Effector CD8-positive, alpha-beta T cell (primary cell): ENCODE results near the gene NKX6-2.
"Not testable (repeated sequence)": the region's sequence is repeated elsewhere in the genome, so short reads cannot be mapped to it uniquely, and the experiment has no call there.

Source experiments
- DNase-seq: peaks from one replicate; lab custom pipeline; 2025; lab: John Stamatoyannopoulos, UW

The NKX6-2 gene

DNA sequence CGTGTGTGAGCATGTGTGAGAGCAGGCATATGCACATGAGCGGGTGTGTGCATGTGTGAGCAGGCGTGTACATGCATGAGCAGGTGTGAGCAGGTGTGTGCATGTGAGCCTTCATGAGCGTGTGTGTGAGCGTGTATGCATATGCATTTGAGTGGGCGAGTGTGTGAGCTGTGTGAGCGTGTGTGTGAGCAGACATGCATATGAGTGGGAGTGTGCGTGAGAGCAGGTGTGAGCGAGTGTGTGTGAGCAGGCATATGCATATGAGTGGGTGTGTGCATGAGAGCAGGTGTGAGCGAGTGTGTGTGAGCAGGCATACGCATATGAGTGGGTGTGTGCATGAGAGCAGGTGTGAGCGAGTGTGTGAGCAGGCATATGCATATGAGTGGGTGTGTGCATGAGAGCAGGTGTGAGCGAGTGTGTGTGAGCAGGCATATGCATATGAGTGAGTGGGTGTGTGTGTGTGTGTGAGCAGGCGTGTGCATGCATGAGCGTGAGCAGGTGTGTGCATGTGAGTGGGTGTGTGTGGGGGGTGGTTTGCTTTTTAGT lies 30.7 kb downstream of the NKX6-2 start:
- DNase-seq, result no peak

DNA sequence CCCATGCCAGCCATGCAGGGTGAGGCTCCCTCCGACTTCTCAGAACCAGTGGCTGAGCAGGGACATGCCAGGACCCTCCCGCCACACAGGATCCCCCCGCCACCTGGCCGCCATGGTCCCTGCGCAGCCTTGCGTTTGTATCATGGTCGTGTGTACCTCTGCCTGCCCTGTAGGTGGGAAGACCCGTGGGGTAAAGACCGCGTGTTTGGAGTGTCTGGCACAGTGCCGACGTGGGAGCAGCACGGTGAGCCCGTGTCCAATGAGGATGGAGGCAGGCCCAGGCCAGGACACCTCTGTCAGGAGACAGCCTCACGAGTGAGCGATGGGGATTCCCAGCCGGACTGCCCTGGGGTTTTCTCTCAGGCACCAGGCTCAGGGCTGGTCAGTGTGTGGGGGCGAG lies 31.9 kb downstream of the NKX6-2 start:
- no peak for DNase-seq

DNA sequence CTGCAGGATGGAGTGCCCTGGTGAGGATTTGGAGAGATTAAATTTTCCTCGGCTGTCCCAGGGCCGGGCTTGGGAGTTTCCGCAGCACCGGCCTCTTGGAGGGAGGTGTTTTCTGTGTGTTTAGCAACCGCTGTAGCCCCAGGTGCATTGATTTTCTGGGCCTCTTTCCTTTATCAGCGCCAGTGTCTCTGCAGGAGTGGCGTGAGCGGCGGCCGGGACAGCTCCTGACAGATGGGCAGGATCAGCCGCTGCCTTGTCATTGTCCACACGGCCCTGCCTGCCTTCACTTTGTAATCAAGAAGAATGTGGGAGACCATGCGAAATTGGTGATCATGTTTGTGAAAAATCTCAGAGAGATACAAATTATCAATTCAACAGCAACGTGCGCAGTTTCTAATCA lies 32.4 kb downstream of the NKX6-2 start:
- DNase-seq, result no peak

DNA sequence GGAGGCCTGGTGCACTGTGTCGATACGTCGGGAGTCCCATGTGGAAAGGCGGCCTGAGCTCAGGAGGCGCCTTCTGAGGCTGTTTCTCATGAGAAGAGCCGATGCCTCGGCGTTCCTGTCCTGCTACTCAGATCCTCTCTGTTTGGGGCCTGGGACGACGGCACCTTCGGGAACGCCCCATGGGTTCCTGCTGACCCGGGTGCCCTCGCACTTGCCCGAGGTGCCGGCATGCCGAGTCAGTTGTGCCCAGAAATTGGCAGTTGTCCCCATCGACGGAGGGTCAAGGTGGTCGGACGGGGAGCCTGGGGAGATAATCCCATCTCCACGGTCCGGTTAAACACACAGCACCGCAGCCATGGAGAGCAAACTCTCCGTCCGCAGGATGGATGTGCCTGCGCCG lies 33.0 kb downstream of the NKX6-2 start:
- DNase-seq, result no peak

DNA sequence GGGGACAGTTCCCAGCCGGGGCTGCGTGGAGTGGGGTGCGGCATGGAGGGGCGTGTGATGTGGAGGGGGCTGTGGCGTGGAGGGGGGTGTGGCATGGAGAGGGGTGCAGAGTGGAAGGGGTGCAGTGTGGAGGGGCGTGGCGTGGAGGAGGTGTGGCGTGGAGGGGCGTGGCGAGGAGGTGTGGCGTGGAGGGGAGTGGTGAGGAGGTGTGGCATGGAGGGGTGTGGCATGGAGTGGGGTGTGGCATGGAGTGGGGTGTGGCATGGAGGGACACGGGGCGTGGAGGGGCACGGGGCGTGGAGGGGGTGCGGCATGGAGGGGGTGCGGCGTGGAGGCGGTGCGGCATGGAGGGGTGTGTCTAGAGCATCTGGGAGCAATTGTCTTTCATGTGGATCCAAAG lies 33.6 kb downstream of the NKX6-2 start:
- DNase-seq, result no peak

DNA sequence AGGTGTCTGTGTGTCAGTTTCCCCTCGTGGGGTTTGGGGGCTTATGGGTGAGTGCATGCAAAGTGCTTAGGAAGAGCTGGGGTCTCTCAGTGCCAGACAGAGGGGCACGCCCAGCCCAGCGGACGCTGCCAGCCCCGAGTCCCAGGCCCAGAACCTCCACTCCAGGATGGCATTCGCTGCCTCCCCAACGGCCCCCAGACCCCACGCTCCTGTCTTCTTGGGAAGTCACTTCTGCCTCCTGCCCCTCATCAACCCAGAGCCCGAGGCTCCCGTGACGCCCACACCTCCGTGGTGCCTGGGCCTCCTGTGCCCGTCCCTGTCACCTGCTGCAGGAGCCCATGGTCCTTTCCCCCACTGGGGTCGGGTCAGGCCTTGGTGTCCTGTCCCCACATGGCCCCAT lies 35.0 kb downstream of the NKX6-2 start:
- no peak for DNase-seq

DNA sequence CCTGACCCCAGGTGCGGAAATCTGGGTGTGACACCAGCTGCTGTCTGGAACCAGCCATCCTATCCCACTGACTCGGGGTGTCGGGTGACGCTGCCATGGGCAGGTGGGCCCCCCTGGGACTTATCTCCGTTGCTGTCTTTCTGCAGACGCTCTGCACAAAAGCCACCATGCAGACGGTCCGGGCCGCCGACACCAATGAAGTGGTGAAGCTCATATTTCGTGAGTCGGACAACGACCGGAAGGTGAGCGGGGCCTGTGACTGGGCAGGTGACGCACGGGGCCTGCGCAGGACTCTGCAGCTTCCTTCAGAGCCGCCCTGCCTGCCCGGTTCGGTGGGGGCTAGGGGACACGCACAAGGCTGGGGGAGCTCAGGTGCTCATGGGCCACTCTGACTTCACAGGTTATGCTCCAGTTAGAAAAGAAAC lies 36.6 kb downstream of the NKX6-2 start:
- DNase-seq, result no peak

DNA sequence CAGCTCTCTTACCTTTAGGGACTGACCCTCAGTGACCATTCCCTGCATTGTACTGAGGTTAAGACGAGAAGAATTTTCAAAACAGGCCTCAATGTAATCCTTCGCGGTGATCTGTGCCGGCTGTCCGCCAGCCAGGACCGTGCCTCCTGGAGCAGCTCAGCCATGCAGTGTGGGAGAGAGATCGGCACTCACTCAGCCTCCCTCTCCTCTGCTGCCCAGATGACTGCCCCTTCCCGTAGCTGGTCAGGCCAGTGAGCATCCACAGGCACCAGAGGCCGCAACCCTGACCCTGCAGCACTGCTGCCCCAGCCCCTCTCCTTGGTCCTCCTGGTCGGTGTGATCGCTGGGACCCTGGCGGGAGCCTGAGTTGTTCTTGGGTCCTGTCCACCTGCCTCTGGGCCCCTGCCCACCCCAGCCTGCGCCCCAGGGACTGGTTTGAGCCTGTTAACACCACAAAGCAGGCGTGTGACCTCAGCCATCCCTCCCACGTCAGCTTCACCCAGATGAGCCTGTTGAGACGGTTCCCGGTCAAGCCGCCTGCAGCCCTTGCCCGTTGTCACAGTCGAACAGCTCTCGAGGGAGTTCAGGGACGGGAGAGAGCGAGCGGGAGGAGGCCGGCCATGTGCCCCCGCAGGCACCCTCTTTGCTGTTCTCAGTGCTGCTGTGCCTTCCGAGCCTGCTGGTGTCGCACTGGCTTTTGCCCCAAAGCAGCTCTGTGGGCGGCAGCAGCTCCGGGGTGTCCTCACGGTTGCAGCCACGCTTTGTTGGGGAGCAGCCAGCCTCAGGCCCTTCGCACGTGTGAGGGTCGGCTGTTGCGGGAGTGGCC lies 37.2 kb downstream of the NKX6-2 start:
- DNase-seq, result no peak

DNA sequence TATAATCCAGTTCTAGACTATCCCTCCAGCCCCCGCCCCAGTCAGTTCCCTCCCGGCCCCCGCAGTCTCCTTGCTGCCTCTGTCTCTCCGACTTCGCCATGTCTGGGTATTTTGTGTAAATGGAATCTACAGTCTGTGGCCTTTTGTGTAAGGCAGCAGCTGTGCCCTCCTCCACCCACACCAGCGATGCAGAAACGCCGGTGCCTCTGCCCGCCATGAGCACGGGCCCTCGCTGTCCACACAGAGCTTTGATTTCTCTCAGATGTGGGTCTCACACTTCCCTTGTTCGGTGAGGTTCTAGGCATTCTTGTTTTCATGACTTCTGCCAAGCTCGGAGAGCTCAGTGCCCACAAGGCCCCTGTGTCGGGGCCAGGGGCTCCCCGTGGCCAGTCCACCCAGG lies 37.8 kb downstream of the NKX6-2 start:
- DNase-seq, result no peak

DNA sequence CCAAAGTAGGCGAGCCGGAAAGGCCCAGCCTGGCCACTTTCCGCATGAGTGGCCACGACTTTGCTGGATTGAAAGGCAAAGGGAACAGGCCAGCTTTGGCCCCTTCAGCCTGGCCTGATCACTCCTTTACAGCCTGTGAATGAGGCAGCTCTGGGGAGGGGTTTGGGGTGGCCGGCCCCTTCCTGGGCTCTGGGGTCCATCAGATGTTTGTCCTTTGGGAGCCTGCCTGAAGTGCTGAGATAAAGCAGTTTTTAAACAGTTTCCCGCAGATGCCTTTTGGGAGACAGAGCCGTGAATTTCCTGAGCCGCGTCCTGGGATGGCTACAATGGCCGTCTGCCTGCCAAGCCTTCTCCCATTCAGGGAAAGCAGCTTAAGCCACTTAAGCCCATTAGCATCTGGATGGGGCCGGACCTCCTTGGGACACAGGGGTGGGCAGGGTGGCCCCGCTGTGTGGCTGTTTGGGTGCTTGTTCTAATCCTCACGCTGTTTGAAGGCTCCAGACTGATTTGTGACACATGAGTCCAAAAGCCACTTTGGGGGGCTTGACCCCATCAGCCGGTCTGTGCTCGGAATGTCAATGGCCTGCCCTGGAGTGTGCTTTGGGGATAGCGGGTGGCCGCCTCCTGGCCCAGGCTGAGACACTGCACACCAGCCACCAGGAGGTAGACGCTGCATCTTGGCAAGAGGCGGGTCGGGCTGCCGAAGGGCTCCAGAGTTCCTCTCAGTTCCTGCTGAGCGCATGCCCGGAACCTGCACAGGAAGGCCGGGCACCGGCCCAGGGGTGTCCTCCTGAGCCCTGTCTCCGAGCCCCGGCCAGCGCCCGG lies 38.9 kb downstream of the NKX6-2 start:
- DNase-seq, result no peak

DNA sequence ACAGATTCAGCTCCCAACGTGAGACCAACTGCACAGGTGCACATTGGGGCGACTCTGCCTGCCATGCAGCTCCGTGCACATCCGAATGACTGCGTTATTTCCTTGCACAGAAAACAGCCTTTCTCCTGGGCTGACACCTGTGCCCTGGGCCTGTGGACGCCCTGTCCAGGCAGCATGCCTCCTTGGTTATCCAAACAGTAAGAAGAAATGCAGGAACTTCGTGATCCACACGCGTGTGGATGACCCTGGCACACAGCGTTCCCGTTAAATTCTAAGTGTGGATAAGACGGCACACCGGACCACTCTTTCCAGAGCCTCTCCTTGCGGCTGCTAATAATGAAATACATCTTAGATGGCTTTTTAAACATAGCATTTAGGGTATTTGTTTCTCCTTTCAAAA lies 39.6 kb downstream of the NKX6-2 start:
- DNase-seq, result no peak

DNA sequence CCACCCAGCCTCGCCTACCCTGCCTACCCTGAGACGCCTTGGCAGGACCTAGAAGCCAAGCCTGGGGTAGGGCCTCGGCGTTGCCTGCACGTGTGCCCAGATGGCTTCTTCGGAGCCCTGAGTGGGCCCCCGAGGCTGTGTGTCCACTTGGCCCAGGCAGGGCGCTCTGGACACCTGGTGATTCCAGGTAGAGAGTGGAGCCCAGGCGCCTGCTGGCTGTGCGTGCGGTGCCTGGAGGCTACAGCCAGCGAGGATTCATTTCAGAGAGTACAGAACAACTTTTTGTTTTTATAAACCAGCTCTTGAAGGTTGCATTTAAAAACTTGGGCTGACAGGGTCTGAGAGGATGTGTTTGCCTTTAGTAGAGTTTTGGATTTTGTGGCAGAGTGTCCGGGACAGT lies 40.0 kb downstream of the NKX6-2 start:
- no peak for DNase-seq

DNA sequence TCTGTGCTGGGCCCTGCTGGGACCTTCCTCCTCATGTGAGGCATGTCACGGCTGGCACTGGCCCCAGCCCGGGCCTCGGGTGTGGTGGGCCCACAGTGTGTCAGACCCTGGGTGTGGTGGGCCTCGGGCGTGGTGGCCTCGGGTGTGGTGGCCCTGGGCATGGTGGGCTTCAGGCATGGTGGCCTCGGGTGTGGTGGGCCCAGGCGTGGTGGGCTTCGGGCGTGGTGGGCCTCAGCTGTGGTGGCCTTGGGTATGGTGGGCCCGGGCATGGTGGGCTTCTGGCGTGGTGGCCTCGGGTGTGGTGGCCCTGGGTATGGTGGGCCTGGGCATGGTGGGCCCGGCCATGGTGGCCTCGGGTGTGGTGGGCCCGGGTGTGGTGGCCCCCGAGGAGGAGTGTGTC lies 40.4 kb downstream of the NKX6-2 start:
- no peak for DNase-seq

DNA sequence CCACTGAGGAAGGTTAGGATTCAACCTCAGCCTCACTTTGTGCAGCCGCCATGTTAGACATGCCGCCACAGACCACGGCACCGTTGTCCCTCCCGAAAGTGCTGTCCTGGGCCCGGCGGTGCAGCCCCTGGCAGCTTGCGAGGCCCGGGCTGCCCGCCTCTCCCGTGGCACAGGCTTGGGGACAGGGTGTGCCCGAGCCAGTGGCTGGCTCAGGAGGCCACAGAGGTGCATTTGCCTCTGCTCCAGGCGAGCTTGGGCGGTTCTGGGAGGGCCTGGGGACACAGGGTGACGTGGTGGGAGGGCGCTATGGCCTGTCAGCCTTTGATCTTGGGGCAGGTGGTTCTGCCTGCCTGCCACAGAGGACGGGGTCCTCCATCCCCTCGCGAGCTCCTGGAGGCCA lies 41.1 kb downstream of the NKX6-2 start:
- DNase-seq, result no peak

DNA sequence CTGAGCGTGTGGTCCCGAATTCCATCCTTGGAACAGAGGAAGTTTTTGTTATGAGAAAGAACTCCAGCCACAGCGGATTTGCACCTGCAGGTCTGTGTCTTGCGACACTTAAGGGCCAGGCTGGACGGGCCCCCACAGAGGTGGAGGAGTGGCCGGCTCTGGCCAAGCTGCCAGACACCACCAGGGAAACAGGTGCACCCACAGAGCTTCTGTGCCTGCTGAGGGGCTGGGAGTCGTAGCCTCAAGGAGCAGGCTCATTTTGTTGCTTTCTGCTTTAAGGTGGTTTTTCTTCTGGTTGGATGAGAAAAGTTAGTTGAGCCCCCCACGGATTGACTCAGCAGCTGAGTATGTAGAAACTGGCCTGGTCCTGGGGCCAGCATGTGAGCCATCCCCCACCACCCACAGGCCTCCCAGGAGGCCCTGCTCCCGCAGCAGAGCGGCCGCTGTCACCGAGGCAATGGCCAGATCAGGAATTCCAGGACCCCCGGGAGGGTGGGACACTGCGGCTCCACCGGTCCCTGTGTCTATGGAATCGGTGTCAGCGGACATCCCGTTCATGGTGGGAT lies 41.9 kb downstream of the NKX6-2 start:
- no peak for DNase-seq

DNA sequence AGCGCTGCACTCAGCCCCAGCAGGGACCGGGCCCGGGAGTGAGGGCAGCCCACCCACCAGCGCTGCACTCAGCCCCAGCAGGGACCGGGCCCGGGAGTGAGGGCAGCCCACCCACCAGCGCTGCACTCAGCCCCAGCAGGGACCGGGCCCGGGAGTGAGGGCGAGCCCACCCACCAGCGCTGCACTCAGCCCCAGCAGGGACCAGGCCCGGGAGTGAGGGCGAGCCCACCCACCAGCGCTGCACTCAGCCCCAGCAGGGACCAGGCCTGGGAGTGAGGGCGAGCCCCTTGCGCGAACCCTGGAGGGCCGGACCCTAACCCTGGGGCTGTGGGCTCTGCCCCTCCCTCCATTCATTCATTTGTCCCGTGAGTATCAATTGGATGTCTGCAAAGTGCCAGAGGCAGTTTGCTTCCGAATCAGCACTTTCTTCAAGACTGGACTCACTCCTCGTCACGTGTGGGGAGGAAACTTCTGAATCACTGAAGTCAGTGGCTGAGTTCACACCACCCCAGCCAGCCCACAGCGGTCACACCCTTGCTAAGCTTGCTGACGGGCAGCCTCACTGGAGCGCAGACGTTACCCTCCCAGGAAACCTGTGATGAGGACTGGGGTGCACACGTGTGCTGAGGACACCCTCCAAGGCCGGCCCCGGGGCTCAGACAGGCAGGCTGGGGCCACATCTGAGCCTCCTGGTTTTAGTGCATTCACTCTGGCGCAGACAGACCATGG lies 42.6 kb downstream of the NKX6-2 start:
- DNase-seq, result not testable (repeated sequence)

DNA sequence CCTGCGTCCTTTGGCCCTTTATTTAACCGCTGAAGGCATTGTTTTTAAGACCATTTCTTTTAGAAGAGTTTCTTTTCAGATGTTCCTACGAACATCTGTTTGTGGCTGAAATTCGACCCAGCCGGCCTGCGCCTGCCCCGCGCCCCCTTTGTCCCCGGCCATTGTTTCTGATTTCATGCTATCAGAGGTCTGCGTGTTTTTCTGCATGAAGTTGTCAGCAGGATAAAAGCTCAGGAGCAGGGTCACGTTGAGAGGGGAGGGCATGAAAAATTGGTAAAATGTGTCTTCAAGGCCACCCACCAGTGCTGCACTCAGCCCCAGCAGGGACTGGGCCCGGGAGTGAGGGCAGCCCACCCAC lies 43.1 kb downstream of the NKX6-2 start:
- DNase-seq, result no peak

DNA sequence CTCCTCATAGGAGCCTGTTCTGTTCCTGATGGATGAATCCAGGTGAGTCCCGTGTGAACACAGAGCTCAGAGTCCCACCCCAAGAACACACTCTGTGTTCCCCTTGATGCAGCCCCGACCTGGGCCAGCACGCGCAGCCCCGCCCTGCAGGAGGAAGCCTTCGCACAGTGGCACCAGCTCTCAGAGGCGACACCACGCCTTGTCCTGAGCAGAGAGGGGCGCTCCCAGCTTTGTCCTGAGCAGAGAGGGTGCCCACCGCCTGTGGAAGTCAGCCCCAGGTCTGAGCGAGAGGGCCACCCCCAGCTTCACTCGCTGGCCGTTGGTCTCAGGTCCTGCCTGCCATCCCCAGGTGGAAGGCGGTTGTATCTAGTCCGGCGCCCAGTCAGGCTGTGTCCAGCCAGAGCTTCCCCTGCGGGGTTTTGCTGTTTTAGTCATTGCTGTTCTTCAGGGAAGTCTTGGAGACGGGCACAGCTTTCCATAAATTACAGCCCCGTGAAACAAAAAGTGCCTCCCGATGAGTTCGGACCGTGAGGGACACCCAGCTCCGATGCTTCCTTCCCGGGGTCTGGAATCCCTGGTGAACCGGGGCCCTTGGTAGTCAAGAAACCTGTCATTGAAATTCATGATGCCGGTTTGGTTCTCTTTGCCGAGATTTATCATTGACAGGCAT lies 43.6 kb downstream of the NKX6-2 start:
- DNase-seq, result no peak

DNA sequence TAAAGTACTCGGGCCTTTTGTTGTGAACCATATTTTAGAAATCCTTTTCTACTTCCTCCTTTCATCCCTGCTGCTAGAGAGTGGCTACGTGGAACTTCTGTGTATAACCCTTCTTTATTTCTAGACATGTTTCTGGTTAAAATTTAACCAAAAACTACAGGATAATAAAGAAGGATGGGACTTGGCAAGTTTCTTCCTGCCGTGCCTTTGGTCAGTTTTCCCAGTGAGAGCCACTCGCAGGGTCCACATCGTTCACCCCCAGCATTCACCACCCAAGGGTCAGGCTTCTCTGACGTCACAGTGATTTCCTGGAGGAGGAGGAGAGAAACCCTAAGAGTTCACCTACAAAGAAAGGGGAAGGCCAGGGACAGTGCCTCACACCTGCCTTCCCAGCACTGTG lies 45.4 kb downstream of the NKX6-2 start:
- no peak for DNase-seq

DNA sequence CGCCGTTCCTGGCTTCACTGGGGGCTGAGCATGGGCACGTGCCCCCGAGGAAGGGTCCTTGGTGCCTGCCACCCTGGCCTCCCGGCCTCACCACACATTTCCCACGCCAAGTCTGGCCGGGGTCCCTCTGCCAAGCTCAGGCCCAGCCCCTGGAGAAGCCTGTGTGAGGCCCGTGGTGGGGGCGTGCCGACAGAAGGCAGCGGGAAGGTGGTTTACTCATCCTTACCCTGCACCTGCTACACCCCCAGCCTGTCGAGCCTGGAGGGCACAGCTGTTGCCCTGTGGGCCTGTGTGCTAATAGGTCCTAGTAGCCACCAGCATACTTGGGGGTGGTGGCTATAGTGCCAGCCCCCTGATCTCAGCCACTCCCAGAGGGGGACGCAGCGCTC lies 46.7 kb downstream of the NKX6-2 start:
- no peak for DNase-seq

DNA sequence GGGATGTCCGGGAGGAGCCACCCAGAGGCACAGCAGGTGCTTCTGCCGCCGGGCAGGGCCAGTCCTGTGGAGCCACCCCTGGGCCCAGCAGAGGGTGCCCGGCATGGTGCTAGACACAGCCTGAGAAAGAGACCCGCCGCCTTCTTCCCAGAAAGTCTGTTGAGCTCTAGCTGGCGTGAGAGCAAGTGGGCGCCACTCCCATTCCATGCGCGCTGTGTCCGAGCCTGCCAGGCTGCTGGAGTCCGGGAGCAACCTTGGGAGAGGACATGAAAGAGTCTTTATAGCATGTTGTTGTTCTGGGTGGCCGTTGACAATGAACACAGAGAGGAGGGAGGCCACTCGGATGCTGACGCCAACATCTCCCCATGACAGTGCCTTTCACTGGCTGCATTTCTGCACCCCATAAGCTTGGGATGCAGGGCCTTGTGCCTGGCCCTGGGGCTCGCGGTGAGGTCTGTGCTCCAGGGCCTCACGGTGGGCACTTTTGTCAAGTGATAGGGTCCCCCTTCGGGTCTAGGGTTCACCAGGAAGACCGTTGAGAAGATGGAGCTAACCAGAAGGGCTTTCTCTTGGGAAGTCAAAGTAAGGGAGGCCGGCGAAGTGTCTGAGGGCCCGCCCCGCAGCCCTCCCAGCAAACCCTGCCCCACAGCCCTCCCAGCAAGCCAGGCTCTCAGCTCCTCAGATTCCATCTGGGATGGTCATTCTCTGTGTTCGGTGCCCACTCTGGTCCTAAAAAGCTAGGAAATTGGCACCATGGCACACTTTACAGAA lies 47.3 kb downstream of the NKX6-2 start:
- DNase-seq, result no peak
